Thyroid gland (tissue), 4 donors: ENCODE results near the gene ADCY1.

ENCODE experiments used
- POLR2A ChIP-seq, 2 donors: fragments of 450-650 bp; IDR thresholded peaks; one replicate each; pipeline ENCODE4 v1.6.1; 2017; ENCODE audit warnings: antibody characterized with exemption in 2 of 2, mild to moderate bottlenecking in 2 of 2, moderate library complexity in 1 of 2
- TF ChIP-seq, protein P1 (sequence below), 6 experiments: fragments of 200-600 bp in 3 of 6; fragments of 450-650 bp in 3 of 6; sonication (generic) in 3 of 6; IDR thresholded peaks; one replicate each; pipeline ENCODE4 v1.5.1; 2016 to 2019; ENCODE audit warnings: antibody characterized with exemption in 6 of 6, mild to moderate bottlenecking in 2 of 6, inconsistent platforms in 1 of 6, moderate library complexity in 1 of 6

DNA sequence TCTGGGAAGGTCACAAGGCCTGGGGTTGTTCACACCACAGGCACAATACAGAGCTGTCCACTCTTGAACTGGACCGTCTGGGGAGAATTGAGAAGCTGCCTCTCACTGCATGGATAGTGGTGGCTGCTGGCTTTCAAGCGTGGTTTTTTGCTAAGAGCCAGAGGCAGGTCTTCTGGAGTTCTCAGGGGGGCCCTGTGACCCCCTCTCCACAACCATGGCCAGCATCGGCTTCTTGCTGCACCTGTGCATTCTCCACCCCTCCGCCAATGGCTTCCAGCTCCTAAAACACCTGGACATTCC lies 140.3 kb downstream of the ADCY1 start:
- TF ChIP-seq, protein P1, sequence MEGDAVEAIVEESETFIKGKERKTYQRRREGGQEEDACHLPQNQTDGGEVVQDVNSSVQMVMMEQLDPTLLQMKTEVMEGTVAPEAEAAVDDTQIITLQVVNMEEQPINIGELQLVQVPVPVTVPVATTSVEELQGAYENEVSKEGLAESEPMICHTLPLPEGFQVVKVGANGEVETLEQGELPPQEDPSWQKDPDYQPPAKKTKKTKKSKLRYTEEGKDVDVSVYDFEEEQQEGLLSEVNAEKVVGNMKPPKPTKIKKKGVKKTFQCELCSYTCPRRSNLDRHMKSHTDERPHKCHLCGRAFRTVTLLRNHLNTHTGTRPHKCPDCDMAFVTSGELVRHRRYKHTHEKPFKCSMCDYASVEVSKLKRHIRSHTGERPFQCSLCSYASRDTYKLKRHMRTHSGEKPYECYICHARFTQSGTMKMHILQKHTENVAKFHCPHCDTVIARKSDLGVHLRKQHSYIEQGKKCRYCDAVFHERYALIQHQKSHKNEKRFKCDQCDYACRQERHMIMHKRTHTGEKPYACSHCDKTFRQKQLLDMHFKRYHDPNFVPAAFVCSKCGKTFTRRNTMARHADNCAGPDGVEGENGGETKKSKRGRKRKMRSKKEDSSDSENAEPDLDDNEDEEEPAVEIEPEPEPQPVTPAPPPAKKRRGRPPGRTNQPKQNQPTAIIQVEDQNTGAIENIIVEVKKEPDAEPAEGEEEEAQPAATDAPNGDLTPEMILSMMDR (IDR thresholded peaks at IDR 0.05), result no peak
- TF ChIP-seq POLR2A (IDR thresholded peaks at IDR 0.05), result no peak
